ENCODE data around the gene CHID1. TPM values are rescaled to one million over a fixed set of nuclear protein-coding genes. Genes with fewer than 3 reads are reported as not detected.

The CHID1 gene
- total and polyA plus RNA-seq, 8 donors = 81.4 to 95.7 (median 93.5) TPM

- ATAC-seq = no peak
- DNase-seq = no peak
Measured at GRCh38 chr11:907668-908067, 2.9 kb downstream of the CHID1 start.

GRCh38 chr11:905952-906351 is 4.7 kb downstream of the CHID1 start:
- TF ChIP-seq CTCF (IDR thresholded peaks at IDR 0.05) = no peak
- intact Hi-C loops (cut with DNase I) = no loop called here
- H3K36me3 ChIP-seq = peaks cover 0 to 43% of the 10 kb centered on the region in 2 donors
- H3K9me3 ChIP-seq = no peaks in the 10 kb centered on the region
- no peak overlapping the region for H3K27ac ChIP-seq
- H3K4me1 ChIP-seq = peaks cover 5 to 13% of the 10 kb centered on the region in 2 donors
- no peaks in the 10 kb centered on the region for H3K27me3 ChIP-seq
- ATAC-seq (no peak), DNase-seq (no peak)
- no peak overlapping the region for H3K4me3 ChIP-seq

More at GRCh38 chr11:907668-908067, 2.9 kb downstream of the CHID1 start:
- Histone ChIP-seq H3K27me3 (no peaks in the 10 kb centered on the region), H3K4me1 (peaks cover 5 to 22% of the 10 kb centered on the region in 2 donors), H3K4me3 (no peak overlapping the region), H3K36me3 (peaks cover 0 to 26% of the 10 kb centered on the region in 2 donors), H3K27ac (no peak overlapping the region), H3K9me3 (no peaks in the 10 kb centered on the region)
- intact Hi-C loops (cut with DNase I) = no loop called here
- TF ChIP-seq CTCF (IDR thresholded peaks at IDR 0.05) = no peak

- DNase-seq (no peak), ATAC-seq (no peak)
- no peak overlapping the region for H3K27ac ChIP-seq
- peaks cover 0 to 5% of the 10 kb centered on the region in 2 donors for H3K4me1 ChIP-seq
- no peaks in the 10 kb centered on the region for H3K27me3 ChIP-seq
- no peaks in the 10 kb centered on the region for H3K9me3 ChIP-seq
- intact Hi-C loops (cut with DNase I) = no loop called here
- peaks cover 0 to 59% of the 10 kb centered on the region in 2 donors for H3K36me3 ChIP-seq
- H3K4me3 ChIP-seq = no peak overlapping the region
- TF ChIP-seq CTCF (IDR thresholded peaks at IDR 0.05) = no peak
Measured at GRCh38 chr11:904380-904779, 6.2 kb downstream of the CHID1 start.

- Histone ChIP-seq H3K4me1 (no peaks in the 10 kb centered on the region), H3K36me3 (peaks cover 0 to 74% of the 10 kb centered on the region in 2 donors), H3K27ac (no peak overlapping the region), H3K4me3 (no peak overlapping the region), H3K9me3 (no peaks in the 10 kb centered on the region), H3K27me3 (no peaks in the 10 kb centered on the region)
- TF ChIP-seq CTCF (IDR thresholded peaks at IDR 0.05) = no peak
- no peak for DNase-seq
- ATAC-seq = no peak
- intact Hi-C loops (cut with DNase I) = no loop called here
Measured at GRCh38 chr11:901452-902061, 9.1 kb downstream of the CHID1 start.

DNA sequence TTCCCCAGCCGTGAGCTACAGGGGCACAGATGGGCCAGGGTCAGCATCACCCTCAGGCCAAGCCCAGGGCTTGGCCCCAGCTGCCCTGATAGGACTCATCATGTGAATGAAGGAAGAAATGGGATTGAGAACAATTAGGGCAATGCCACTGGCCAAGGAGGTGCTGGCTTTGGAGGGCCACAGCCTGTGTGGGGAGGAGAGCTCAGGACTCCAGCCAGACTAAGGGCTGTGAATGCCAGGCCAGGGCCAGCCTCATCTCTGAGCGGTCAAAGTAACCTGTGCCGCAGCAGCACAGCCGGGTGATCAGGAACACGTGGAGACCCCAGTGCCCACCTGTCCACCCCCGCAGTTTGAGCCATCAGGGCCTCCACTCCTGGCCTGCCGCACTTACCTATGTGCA is 10.1 kb downstream of the CHID1 start:
- H3K4me3 ChIP-seq = no peak overlapping the region
- no peaks in the 10 kb centered on the region for H3K27me3 ChIP-seq
- intact Hi-C loops (cut with DNase I) = no loop called here
- DNase-seq = no peak
- no peaks in the 10 kb centered on the region for H3K4me1 ChIP-seq
- no peak for ATAC-seq
- no peak overlapping the region for H3K27ac ChIP-seq
- peaks cover 0 to 71% of the 10 kb centered on the region in 2 donors for H3K36me3 ChIP-seq
- no peaks in the 10 kb centered on the region for H3K9me3 ChIP-seq
- no peak for TF ChIP-seq CTCF (IDR thresholded peaks at IDR 0.05)
